HG02798 (cell line): ENCODE results near the gene BIRC5.
"Not testable (repeated sequence)": the region's sequence is repeated elsewhere in the genome, so short reads cannot be mapped to it uniquely, and the experiment has no call there.

Source experiments
- ATAC-seq: cut with Tn5 transposase; IDR thresholded peaks from one replicate; pipeline ENCODE4 v1.9.1; 2021; ENCODE audit warnings: mild to moderate bottlenecking; ENCODE audit not compliant: unreplicated experiment, poor library complexity

BIRC5 gene

GRCh38 chr17:78237401-78238012 is 23.5 kb downstream of the BIRC5 start:
- no peak for ATAC-seq

- ATAC-seq, result no peak
Observed at GRCh38 chr17:78238823-78239488, 24.9 kb downstream of the BIRC5 start.

- ATAC-seq, result no peak
Observed at GRCh38 chr17:78239489-78239931, 25.5 kb downstream of the BIRC5 start.

GRCh38 chr17:78240012-78240655 is 26.1 kb downstream of the BIRC5 start:
- no peak for ATAC-seq

- ATAC-seq, result no peak
Observed at GRCh38 chr17:78240839-78241238, 26.8 kb downstream of the BIRC5 start.

GRCh38 chr17:78241277-78242023 is 27.4 kb downstream of the BIRC5 start:
- ATAC-seq, result no peak

GRCh38 chr17:78242024-78242742 is 28.1 kb downstream of the BIRC5 start:
- ATAC-seq, result peak; percentile 27

GRCh38 chr17:78247304-78247703 is 33.3 kb downstream of the BIRC5 start:
- no peak for ATAC-seq

GRCh38 chr17:78248051-78248914 is 34.2 kb downstream of the BIRC5 start:
- no peak for ATAC-seq

GRCh38 chr17:78249074-78249817 is 35.2 kb downstream of the BIRC5 start:
- ATAC-seq, result no peak

- no peak for ATAC-seq
Observed at GRCh38 chr17:78249818-78250806, 36.1 kb downstream of the BIRC5 start.

- ATAC-seq, result peak; percentile 56
Observed at GRCh38 chr17:78250891-78251772, 37.1 kb downstream of the BIRC5 start.

GRCh38 chr17:78251773-78252103 is 37.7 kb downstream of the BIRC5 start:
- no peak for ATAC-seq

GRCh38 chr17:78252111-78252634 is 38.1 kb downstream of the BIRC5 start:
- ATAC-seq, result peak; percentile 27

- ATAC-seq, result no peak
Observed at GRCh38 chr17:78252701-78253635, 38.9 kb downstream of the BIRC5 start.

- ATAC-seq, result not testable (repeated sequence)
Observed at GRCh38 chr17:78253636-78253945, 39.5 kb downstream of the BIRC5 start.
